ENCODE measurements around the gene MAP3K5. TPM values are rescaled to one million over a fixed set of nuclear protein-coding genes. Genes with fewer than 3 reads are reported as not detected.
A peak's percentile ranks its signal among the peaks of the same experiment; 100 is the strongest.

MAP3K5 gene
- total RNA-seq, 1 experiment from 2014 or later: 15.8 TPM

DNA sequence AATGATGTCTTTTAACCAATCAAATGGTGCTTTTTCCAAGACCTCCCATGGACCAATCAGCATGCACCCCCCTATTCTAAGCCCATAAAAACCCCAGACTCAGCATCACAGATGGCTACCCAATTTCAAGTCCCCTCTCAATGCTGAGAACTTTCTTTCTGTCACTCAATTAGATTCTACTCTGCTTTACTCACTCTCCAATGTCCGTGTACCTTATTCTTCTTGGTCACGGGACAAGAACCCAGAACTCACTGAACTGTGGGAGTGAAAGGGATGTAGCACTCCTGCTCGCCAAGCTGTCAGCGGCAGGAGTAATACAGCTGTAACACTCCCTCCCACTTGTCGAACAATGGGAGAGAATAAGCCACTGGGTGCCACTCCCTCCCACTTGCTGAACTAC lies 221.2 kb downstream of the MAP3K5 start:
- no TSS peak for BruUV-seq (replicated peaks)
- H3K27me3 Mint-ChIP-seq (ENCODE audit: unreplicated experiment): no peaks in the 10 kb centered on the region
- CTCF ChIA-PET: no interaction called here
- no peaks in the 10 kb centered on the region for H3K36me3 Mint-ChIP-seq (ENCODE audit: insufficient read depth, unreplicated experiment)
- no peak overlapping the region for H3K27ac Mint-ChIP-seq (ENCODE audit: unreplicated experiment)
- H3K4me3 Mint-ChIP-seq (ENCODE audit: low read depth, unreplicated experiment): no peak overlapping the region
- no peak for DNase-seq
- intact Hi-C loops (cut with micrococcal nuclease; ENCODE audit: unreplicated experiment): no loop called here
- TF ChIP-seq, protein P1, sequence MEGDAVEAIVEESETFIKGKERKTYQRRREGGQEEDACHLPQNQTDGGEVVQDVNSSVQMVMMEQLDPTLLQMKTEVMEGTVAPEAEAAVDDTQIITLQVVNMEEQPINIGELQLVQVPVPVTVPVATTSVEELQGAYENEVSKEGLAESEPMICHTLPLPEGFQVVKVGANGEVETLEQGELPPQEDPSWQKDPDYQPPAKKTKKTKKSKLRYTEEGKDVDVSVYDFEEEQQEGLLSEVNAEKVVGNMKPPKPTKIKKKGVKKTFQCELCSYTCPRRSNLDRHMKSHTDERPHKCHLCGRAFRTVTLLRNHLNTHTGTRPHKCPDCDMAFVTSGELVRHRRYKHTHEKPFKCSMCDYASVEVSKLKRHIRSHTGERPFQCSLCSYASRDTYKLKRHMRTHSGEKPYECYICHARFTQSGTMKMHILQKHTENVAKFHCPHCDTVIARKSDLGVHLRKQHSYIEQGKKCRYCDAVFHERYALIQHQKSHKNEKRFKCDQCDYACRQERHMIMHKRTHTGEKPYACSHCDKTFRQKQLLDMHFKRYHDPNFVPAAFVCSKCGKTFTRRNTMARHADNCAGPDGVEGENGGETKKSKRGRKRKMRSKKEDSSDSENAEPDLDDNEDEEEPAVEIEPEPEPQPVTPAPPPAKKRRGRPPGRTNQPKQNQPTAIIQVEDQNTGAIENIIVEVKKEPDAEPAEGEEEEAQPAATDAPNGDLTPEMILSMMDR (IDR thresholded peaks at IDR 0.05; ENCODE audit: unreplicated experiment): no peak
- peaks cover 14% of the 10 kb centered on the region for H3K9me3 Mint-ChIP-seq (ENCODE audit: low read depth, unreplicated experiment)
- peaks cover 20% of the 10 kb centered on the region for H3K4me1 Mint-ChIP-seq (ENCODE audit: low read depth, unreplicated experiment)

DNA sequence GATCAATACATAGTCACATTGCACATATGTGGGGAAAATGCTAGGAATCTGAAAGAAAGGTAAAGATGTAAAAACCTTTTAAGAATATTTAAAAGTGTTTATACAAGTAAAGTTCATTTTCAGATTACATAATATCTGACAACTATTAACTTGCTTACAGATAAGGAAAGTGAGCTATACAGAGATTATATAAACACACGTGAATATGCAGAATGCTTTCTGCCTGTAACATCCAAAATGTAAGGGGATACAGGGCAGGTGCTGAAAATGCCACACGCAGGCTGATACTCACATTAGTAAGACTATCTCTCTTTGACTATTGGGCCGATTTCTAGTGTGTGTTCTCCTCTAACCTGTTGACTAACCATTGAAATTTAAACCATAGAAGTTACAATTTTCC lies 224.1 kb downstream of the MAP3K5 start:
- intact Hi-C loops (cut with micrococcal nuclease; ENCODE audit: unreplicated experiment): no loop called here
- CTCF ChIA-PET: no interaction called here
- Mint-ChIP-seq H3K4me3 (ENCODE audit: low read depth, unreplicated experiment) (no peak overlapping the region), H3K27ac (ENCODE audit: unreplicated experiment) (peak overlapping the region; percentile 45), H3K27me3 (ENCODE audit: unreplicated experiment) (no peaks in the 10 kb centered on the region), H3K36me3 (ENCODE audit: insufficient read depth, unreplicated experiment) (no peaks in the 10 kb centered on the region), H3K9me3 (ENCODE audit: low read depth, unreplicated experiment) (peaks cover 11% of the 10 kb centered on the region), H3K4me1 (ENCODE audit: low read depth, unreplicated experiment) (peaks cover 25% of the 10 kb centered on the region)
- no peak for DNase-seq
- TF ChIP-seq, protein P1 (IDR thresholded peaks at IDR 0.05; ENCODE audit: unreplicated experiment): no peak
- BruUV-seq (replicated peaks): no TSS peak

DNA sequence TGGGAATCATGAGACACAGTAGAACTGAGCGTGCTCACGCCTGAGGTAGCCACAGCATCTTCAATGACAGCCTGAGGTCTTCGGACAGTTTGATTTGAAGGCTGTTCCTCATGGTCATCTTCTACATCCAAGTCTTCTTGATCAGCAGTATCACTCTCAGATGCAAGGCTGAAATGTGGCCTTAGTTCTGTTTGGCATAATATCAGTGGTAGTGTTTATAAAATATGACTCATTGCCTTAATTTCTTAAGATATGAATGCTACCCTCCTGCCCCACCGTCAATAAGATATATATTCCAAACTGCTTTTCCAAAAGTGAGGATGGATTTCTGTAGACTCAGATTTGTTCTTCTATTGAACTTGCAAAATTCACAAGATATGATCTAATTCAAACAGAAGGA lies 224.6 kb downstream of the MAP3K5 start:
- no TSS peak for BruUV-seq (replicated peaks)
- intact Hi-C loops (cut with micrococcal nuclease; ENCODE audit: unreplicated experiment): no loop called here
- no peak for DNase-seq
- Mint-ChIP-seq H3K27ac (ENCODE audit: unreplicated experiment) (peak overlapping the region; percentile 45), H3K4me1 (ENCODE audit: low read depth, unreplicated experiment) (peaks cover 25% of the 10 kb centered on the region), H3K27me3 (ENCODE audit: unreplicated experiment) (no peaks in the 10 kb centered on the region), H3K9me3 (ENCODE audit: low read depth, unreplicated experiment) (peaks cover 11% of the 10 kb centered on the region), H3K36me3 (ENCODE audit: insufficient read depth, unreplicated experiment) (no peaks in the 10 kb centered on the region), H3K4me3 (ENCODE audit: low read depth, unreplicated experiment) (no peak overlapping the region)
- CTCF ChIA-PET: no interaction called here
- TF ChIP-seq, protein P1 (IDR thresholded peaks at IDR 0.05; ENCODE audit: unreplicated experiment): no peak

DNA sequence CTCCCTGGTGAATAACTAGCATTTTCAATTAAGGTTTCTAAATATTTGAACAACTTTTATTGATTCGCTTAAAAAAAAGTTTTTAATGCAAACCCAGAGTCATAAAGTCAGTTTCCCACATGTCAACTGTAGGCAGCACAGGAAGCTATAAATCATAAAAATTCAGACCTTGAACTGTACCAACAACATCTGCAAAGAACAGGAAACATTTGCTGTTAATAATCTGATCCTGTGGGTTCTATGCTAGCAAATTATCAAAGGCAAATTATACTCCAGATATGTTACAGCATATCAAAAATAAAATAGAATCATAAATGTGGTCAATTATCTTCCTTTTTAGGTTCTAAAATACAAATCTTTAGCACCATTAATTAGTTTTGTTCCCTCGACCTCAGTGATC lies 225.4 kb downstream of the MAP3K5 start:
- no peak overlapping the region for H3K4me3 Mint-ChIP-seq (ENCODE audit: low read depth, unreplicated experiment)
- intact Hi-C loops (cut with micrococcal nuclease; ENCODE audit: unreplicated experiment): no loop called here
- no peaks in the 10 kb centered on the region for H3K27me3 Mint-ChIP-seq (ENCODE audit: unreplicated experiment)
- peaks cover 25% of the 10 kb centered on the region for H3K4me1 Mint-ChIP-seq (ENCODE audit: low read depth, unreplicated experiment)
- DNase-seq: no peak
- TF ChIP-seq, protein P1 (IDR thresholded peaks at IDR 0.05; ENCODE audit: unreplicated experiment): no peak
- peaks cover 10% of the 10 kb centered on the region for H3K9me3 Mint-ChIP-seq (ENCODE audit: low read depth, unreplicated experiment)
- BruUV-seq (replicated peaks): no TSS peak
- no peak overlapping the region for H3K27ac Mint-ChIP-seq (ENCODE audit: unreplicated experiment)
- H3K36me3 Mint-ChIP-seq (ENCODE audit: insufficient read depth, unreplicated experiment): no peaks in the 10 kb centered on the region
- CTCF ChIA-PET: interaction anchor here (0.5 kb wide), 1 partner anchor 478 kb away, joined by 4 read pairs; no protein-coding TSS in a partner anchor
